GM12864 (cell line): ENCODE data around the gene PHGDH.

Experiments used
- DNase-seq: peaks from one replicate; pipeline ENCODE4 v3.0.0-alpha.2; 2011; ENCODE audit warnings: low read depth
- H3K4me3 ChIP-seq: 2 replicates; pipeline ENCODE4 v1.5.1; 2011; ENCODE audit warnings: mild to moderate bottlenecking, low read depth, low read length, control low read depth
- CTCF ChIP-seq: IDR thresholded peaks from 2 replicates; pipeline ENCODE4 v1.5.1; 2011; ENCODE audit warnings: low read depth, mild to moderate bottlenecking, moderate library complexity, low read length, control low read depth, inconsistent platforms; ENCODE audit errors: missing control alignments

Gene PHGDH

GRCh38 chr1:119680723-119681122, 31.0 kb upstream of the PHGDH start:
- no peak overlapping the region for H3K4me3 ChIP-seq
- no peak for DNase-seq
- TF ChIP-seq CTCF = no peak

GRCh38 chr1:119681560-119681959, 30.2 kb upstream of the PHGDH start:
- TF ChIP-seq CTCF = no peak

GRCh38 chr1:119682141-119682540, 29.6 kb upstream of the PHGDH start:
- TF ChIP-seq CTCF = no peak
- H3K4me3 ChIP-seq = no peak overlapping the region
- no peak for DNase-seq

More at GRCh38 chr1:119681560-119681959, 30.2 kb upstream of the PHGDH start:
- no peak for DNase-seq
- H3K4me3 ChIP-seq = no peak overlapping the region

- no peak overlapping the region for H3K4me3 ChIP-seq
- TF ChIP-seq CTCF = no peak
- no peak for DNase-seq
Observed at GRCh38 chr1:119683893-119684292, 27.8 kb upstream of the PHGDH start.

GRCh38 chr1:119686661-119687060, 25.1 kb upstream of the PHGDH start:
- no peak for DNase-seq
- H3K4me3 ChIP-seq = no peak overlapping the region
- TF ChIP-seq CTCF = no peak

GRCh38 chr1:119687434-119688079, 24.2 kb upstream of the PHGDH start:
- DNase-seq = no peak
- TF ChIP-seq CTCF = no peak
- no peak overlapping the region for H3K4me3 ChIP-seq

- no peak for TF ChIP-seq CTCF
- H3K4me3 ChIP-seq = no peak overlapping the region
- DNase-seq = no peak
Observed at GRCh38 chr1:119688810-119689209, 22.9 kb upstream of the PHGDH start.
